Body of pancreas (tissue), 4 donors: Measurements from ENCODE around the gene CEACAM20. TPM values are rescaled to one million over a fixed set of nuclear protein-coding genes. Genes with fewer than 3 reads are reported as not detected.
"Not testable (repeated sequence)": the region's sequence is repeated elsewhere in the genome, so short reads cannot be mapped to it uniquely, and the experiment has no call there.

Source experiments
- ATAC-seq: fragments of 150-250 bp; one replicate; pipeline ENCODE4 v1.9.1; 2016
- DNase-seq, 4 donors: peaks; one replicate each; pipeline ENCODE4 v3.0.0-alpha.2; 2019
- H3K27ac ChIP-seq, 4 donors: fragments of 200-600 bp; sonication (generic); 1 replicate in 3 of 4; 2 replicates in 1 of 4; pipeline versions ENCODE4 v1.5.1 to v1.6.1; 2016 to 2019; ENCODE audit warnings: mild to moderate bottlenecking in 1 of 4, mixed read lengths in 1 of 4, moderate library complexity in 1 of 4
- H3K27me3 ChIP-seq, 2 donors: fragments of 200-600 bp; sonication (generic); one replicate each; pipeline ENCODE4 v1.6.0; 2016; ENCODE audit warnings: mild to moderate bottlenecking in 1 of 2
- H3K36me3 ChIP-seq, 2 donors: fragments of 200-600 bp; sonication (generic); replicated peaks in 1 of 2; 2 replicates each; pipeline ENCODE4 v1.5.1; 2016; ENCODE audit warnings: low read depth in 2 of 2; ENCODE audit not compliant: insufficient read depth in 1 of 2
- H3K4me1 ChIP-seq: fragments of 200-600 bp; sonication (generic); one replicate; pipeline ENCODE4 v1.6.0; 2016
- H3K4me3 ChIP-seq, 2 donors: fragments of 200-600 bp; sonication (generic); 1 replicate in 1 of 2; 2 replicates in 1 of 2; pipeline ENCODE4 v1.5.1; 2016 to 2019
- H3K9me3 ChIP-seq, 3 donors: fragments of 200-600 bp; sonication (generic); 1 replicate in 2 of 3; 2 replicates in 1 of 3; pipeline ENCODE4 v1.5.1; 2016
- POLR2A ChIP-seq, 3 donors: fragments of 450-650 bp; IDR thresholded peaks; one replicate each; pipeline ENCODE4 v1.6.1; 2016; ENCODE audit warnings: antibody characterized with exemption in 3 of 3, mild to moderate bottlenecking in 2 of 3
- WGBS, 2 donors: methylation state at CpG; one replicate each; pipeline ENCODE4 v1.1.5; 2017; 5-methylcytosine and 5-hydroxymethylcytosine counted together
- intact Hi-C: fragments of 100-400 bp; cut with DNase I; formaldehyde crosslinking; loops from one replicate; pipeline ENCODE4 v1.15.1; 2023
- total RNA-seq, 2 donors: library from RNA; depleted of rRNA; stranded (reverse); fragments of >200 nt; gene quantifications; one replicate each; pipeline ENCODE4 v1.1.0, GENCODE V29; 2016
- TF ChIP-seq, protein P1 (sequence below), 7 experiments: fragments of 450-650 bp in 4 of 7; fragments of 200-600 bp in 3 of 7; sonication (generic) in 3 of 7; IDR thresholded peaks; one replicate each; pipeline ENCODE4 v1.5.1; 2016 to 2019; ENCODE audit warnings: antibody characterized with exemption in 7 of 7

The CEACAM20 gene
- total RNA-seq, 2 donors from 2014 or later = not detected

DNA sequence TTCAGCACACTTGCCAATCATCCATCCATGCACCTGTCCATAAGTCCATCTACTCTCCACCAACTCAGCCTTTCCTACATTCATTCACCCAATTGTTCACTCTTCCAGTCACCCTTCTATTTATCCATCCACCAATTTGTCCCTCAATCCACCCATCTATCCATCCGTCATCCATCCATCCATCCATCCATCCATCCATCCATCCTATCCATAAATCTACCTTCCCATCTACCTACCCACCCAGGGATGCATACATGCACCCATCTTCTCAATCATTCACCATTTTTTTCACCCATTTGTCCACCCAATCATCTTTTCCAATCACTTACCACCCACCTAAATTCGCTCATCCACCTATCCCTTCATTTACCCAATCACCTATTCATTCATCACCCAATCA is 14.6 kb upstream of the CEACAM20 start:
- no peak for TF ChIP-seq POLR2A (IDR thresholded peaks at IDR 0.05)
- TF ChIP-seq, protein P1, sequence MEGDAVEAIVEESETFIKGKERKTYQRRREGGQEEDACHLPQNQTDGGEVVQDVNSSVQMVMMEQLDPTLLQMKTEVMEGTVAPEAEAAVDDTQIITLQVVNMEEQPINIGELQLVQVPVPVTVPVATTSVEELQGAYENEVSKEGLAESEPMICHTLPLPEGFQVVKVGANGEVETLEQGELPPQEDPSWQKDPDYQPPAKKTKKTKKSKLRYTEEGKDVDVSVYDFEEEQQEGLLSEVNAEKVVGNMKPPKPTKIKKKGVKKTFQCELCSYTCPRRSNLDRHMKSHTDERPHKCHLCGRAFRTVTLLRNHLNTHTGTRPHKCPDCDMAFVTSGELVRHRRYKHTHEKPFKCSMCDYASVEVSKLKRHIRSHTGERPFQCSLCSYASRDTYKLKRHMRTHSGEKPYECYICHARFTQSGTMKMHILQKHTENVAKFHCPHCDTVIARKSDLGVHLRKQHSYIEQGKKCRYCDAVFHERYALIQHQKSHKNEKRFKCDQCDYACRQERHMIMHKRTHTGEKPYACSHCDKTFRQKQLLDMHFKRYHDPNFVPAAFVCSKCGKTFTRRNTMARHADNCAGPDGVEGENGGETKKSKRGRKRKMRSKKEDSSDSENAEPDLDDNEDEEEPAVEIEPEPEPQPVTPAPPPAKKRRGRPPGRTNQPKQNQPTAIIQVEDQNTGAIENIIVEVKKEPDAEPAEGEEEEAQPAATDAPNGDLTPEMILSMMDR (IDR thresholded peaks at IDR 0.05) = no peak
- intact Hi-C loops = no loop called here
- no peak for ATAC-seq

DNA sequence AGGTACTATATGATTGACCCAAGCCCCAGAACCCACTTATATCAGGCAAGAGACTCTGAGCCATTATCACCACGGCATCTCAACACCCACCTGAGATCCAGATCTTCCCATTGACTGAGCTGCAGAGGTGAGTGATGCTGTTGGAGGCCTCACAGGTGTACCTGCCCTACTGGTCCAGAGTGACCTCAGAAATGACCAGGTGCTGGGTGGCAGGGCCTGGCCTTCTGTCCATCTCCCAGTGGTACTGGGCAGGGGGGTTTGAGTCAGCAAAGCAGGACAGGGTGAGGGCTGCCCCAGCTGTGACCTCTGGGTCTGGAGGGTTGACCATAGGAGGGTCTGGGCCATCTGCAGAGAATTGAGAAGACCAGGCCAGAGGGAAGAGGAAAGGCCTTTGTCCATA is 13.2 kb upstream of the CEACAM20 start:
- Histone ChIP-seq H3K27ac (no peak overlapping the region), H3K4me3 (no peak overlapping the region), H3K27me3 (no peaks in the 10 kb centered on the region), H3K36me3 (no peaks in the 10 kb centered on the region), H3K9me3 (no peaks in the 10 kb centered on the region), H3K4me1 (no peaks in the 10 kb centered on the region)
- intact Hi-C loops = no loop called here
- ATAC-seq = no peak
- TF ChIP-seq, protein P1 (IDR thresholded peaks at IDR 0.05) = no peak
- no peak for TF ChIP-seq POLR2A (IDR thresholded peaks at IDR 0.05)
- DNase-seq = no peak
- WGBS, 2 donors = 24% methylated on average over 1 of the region's 1 CpG; no CpG with 5 or more reads in 1 of the 2 donors

More for the DNA sequence above, 14.6 kb upstream of the CEACAM20 start:
- DNase-seq = no peak
- Histone ChIP-seq H3K36me3 (no peaks in the 10 kb centered on the region), H3K27me3 (no peaks in the 10 kb centered on the region), H3K27ac (no peak overlapping the region), H3K4me1 (no peaks in the 10 kb centered on the region), H3K9me3 (no peaks in the 10 kb centered on the region), H3K4me3 (no peak overlapping the region)
- WGBS, 2 donors = 48 to 51% methylated on average over 2 of the region's 2 CpGs

DNA sequence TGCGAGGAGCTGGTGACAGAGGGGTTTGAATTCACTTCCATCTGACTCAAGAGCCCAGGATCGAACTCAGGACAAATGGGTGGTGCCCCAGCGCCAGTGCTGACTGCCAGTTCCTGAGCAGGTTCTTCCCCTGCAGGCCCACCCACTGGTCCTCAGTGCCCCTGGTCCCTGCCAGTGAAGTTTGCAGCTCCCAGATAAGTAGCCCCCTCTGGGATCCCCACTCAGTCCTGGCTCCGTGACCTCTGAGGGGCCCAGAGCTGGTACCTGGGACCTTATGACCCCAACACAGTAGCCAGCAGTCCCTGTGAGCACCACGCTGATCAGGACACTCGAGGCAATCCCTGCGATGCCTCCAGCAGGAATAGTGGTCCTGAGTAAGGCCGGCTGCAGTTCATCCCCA is 11.3 kb upstream of the CEACAM20 start:
- H3K4me1 ChIP-seq = no peaks in the 10 kb centered on the region
- WGBS, 2 donors = 55 to 65% methylated on average over 8 of the region's 8 CpGs
- DNase-seq = no peak
- TF ChIP-seq, protein P1 (IDR thresholded peaks at IDR 0.05) = no peak
- no peak for TF ChIP-seq POLR2A (IDR thresholded peaks at IDR 0.05)
- H3K36me3 ChIP-seq = no peaks in the 10 kb centered on the region
- intact Hi-C loops = no loop called here
- no peaks in the 10 kb centered on the region for H3K9me3 ChIP-seq
- no peaks in the 10 kb centered on the region for H3K27me3 ChIP-seq
- ATAC-seq = no peak
- no peak overlapping the region for H3K4me3 ChIP-seq
- H3K27ac ChIP-seq = no peak overlapping the region

DNA sequence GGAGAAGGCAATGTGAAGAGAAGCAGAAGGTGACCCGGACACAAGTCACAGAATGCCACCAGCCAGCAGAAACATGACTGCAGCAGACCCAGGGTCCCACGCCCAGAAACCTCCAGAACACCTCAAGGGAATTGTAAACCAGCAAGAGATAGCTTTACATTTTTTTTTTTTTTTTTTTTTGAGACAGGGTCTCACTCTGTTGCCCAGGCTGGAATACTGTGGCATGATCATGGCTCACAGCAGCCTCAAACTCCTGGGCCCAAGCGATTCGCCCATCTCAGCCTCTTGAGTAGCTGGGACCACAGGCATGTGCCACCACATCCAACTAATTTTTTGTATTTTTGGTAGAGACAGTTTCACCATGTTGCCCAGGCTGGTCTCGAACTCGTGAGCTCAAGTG is 10.5 kb upstream of the CEACAM20 start:
- no peaks in the 10 kb centered on the region for H3K9me3 ChIP-seq
- no peaks in the 10 kb centered on the region for H3K27me3 ChIP-seq
- ATAC-seq (no peak), DNase-seq (no peak)
- no peak overlapping the region for H3K27ac ChIP-seq
- no peaks in the 10 kb centered on the region for H3K36me3 ChIP-seq
- no peaks in the 10 kb centered on the region for H3K4me1 ChIP-seq
- TF ChIP-seq, protein P1 (IDR thresholded peaks at IDR 0.05) = no peak
- no peak for TF ChIP-seq POLR2A (IDR thresholded peaks at IDR 0.05)
- H3K4me3 ChIP-seq = no peak overlapping the region
- 49 to 58% methylated on average over 6 of the region's 6 CpGs for WGBS, 2 donors
- intact Hi-C loops = no loop called here

DNA sequence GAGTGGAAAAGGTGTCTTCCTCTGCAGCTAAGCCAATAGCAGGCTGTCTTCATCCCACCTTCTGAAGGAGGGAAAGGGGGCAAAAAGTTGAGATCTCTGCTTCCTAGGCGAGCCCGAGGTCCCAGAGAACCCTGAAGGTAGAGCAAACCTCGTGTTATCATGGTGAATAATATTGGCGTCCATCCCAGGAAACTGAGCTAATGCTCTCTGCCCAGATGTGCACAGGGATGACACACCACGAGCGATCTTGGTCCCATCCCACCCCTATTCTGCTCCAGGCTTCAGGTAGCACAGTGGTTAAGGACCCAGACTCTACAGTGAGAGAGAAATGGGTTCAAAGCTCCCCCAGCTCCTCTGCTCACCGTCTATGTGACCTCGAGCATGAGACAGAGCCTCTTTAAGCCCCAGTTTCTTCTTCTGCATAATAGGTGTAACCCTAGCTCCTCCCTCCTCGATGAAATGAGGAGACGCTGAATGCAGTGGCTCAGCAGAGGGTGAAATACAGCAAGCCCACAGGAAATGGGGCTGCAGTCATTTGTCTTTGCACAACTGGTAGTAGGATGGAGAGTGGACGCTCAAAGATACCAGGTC is 9.9 kb upstream of the CEACAM20 start:
- no peak for ATAC-seq

DNA sequence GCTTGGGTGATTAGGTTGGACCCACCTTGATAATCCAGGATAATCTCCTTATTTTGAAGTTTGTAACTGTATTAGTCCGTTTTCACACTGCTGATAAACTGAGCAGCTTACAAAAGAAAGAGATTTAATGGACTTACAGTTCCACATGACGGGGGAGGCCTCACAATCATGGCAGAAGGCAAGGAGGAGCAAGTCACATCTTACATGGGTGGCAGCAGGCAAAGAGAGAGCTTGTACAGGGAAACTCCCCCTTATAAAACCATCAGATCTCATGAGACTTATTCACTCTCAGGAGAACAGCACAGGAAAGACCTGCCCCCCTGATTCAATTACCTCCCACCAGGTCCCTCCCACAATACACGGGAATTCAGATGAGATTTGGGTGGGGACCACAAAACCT is 5.9 kb upstream of the CEACAM20 start:
- H3K4me3 ChIP-seq, ATAC-seq, H3K36me3 ChIP-seq, intact Hi-C loops, H3K4me1 ChIP-seq, DNase-seq, H3K27me3 ChIP-seq, H3K27ac ChIP-seq, H3K9me3 ChIP-seq: not testable (repeated sequence)
- WGBS, 2 donors = 29 to 35% methylated on average over 3 of the region's 3 CpGs

More for the DNA sequence above, 9.9 kb upstream of the CEACAM20 start:
- TF ChIP-seq, protein P1 (IDR thresholded peaks at IDR 0.05) = no peak
- TF ChIP-seq POLR2A (IDR thresholded peaks at IDR 0.05) = no peak
- no peak overlapping the region for H3K27ac ChIP-seq
- H3K4me1 ChIP-seq = no peaks in the 10 kb centered on the region
- intact Hi-C loops = no loop called here
- H3K9me3 ChIP-seq = no peaks in the 10 kb centered on the region
- no peak overlapping the region for H3K4me3 ChIP-seq
- WGBS, 2 donors = 52 to 60% methylated on average over 10 to 11 of the region's 11 CpGs
- no peaks in the 10 kb centered on the region for H3K36me3 ChIP-seq
- H3K27me3 ChIP-seq = no peaks in the 10 kb centered on the region
- DNase-seq = no peak
